ENCODE measurements around the gene NCCRP1. TPM values are rescaled to one million over a fixed set of nuclear protein-coding genes. Genes with fewer than 3 reads are reported as not detected.
A peak's percentile ranks its signal among the peaks of the same experiment; 100 is the strongest.

NCCRP1 gene
- total and polyA plus RNA-seq, 10 of the 15 experiments (the other 5 are each of a cell fraction or from before 2014, with no cell fraction given) = not detected

DNA sequence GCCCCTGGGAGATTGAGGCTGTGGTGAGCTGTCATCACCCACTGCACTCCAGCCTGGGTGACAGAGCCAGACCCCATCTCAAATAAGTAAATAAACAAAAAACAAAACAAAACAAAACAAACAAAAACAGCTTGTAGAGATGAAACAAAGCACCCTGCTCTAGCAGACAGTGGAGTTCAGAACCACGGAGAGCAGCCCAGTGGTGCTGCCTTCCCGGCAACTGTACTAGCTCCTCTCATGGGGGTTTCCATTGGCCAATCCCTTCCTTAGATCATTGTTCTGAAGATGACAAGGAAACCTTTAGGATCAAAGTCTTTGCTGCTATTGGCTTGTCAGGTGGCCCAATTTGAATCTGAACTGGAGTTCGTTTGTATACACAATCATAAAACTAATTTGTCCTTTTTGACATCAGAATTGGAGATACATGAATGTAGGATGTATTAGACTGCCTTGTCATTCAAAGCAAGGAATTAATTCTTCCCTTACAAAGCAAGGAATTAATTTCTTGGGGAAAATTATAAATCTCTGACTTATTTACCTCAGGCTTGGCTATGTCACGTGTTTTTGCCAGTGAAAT is 27.0 kb downstream of the NCCRP1 start (continued):
- TF ChIP-seq, protein P1, sequence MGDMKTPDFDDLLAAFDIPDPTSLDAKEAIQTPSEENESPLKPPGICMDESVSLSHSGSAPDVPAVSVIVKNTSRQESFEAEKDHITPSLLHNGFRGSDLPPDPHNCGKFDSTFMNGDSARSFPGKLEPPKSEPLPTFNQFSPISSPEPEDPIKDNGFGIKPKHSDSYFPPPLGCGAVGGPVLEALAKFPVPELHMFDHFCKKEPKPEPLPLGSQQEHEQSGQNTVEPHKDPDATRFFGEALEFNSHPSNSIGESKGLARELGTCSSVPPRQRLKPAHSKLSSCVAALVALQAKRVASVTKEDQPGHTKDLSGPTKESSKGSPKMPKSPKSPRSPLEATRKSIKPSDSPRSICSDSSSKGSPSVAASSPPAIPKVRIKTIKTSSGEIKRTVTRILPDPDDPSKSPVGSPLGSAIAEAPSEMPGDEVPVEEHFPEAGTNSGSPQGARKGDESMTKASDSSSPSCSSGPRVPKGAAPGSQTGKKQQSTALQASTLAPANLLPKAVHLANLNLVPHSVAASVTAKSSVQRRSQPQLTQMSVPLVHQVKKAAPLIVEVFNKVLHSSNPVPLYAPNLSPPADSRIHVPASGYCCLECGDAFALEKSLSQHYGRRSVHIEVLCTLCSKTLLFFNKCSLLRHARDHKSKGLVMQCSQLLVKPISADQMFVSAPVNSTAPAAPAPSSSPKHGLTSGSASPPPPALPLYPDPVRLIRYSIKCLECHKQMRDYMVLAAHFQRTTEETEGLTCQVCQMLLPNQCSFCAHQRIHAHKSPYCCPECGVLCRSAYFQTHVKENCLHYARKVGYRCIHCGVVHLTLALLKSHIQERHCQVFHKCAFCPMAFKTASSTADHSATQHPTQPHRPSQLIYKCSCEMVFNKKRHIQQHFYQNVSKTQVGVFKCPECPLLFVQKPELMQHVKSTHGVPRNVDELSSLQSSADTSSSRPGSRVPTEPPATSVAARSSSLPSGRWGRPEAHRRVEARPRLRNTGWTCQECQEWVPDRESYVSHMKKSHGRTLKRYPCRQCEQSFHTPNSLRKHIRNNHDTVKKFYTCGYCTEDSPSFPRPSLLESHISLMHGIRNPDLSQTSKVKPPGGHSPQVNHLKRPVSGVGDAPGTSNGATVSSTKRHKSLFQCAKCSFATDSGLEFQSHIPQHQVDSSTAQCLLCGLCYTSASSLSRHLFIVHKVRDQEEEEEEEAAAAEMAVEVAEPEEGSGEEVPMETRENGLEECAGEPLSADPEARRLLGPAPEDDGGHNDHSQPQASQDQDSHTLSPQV (IDR thresholded peaks at IDR 0.05) = no peak
- TF ChIP-seq RAD21 (IDR thresholded peaks at IDR 0.05; ENCODE audit: insufficient read depth, low read depth, low read length) (no peak), NFXL1 (IDR thresholded peaks at IDR 0.05; ENCODE audit: borderline replicate concordance) (no peak)

DNA sequence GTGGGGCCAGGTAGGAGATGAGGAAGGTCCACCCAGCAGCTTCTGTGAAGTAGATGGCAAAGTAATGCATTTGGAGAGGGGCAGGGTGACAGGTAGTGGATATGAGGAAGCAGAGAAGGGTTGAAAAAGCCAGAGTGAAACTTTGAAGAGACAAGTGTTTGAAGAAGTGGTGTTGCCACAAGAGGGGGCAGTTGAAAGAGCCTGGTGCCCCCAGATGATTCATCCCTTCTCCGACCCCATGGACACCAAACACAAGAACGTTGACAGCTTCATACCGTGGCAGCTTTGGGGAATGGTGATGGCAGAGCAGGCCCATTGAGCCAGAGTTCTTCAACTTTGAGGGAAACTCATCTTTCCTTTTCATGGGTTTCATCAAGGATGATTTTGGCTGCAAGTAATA is 28.1 kb downstream of the NCCRP1 start:
- ATAC-seq = no peak
- intact Hi-C loops (cut with micrococcal nuclease; ENCODE audit: unreplicated experiment) = no loop called here
- Histone ChIP-seq H3K27ac (ENCODE audit: control insufficient read depth, insufficient read depth) (no peak overlapping the region), H3K9ac (ENCODE audit: control insufficient read depth, insufficient read depth, low read length) (no peak overlapping the region), H4K20me1 (ENCODE audit: control insufficient read depth, insufficient read depth) (no peaks in the 10 kb centered on the region), H3K36me3 (ENCODE audit: control insufficient read depth in 2 of 2, insufficient read depth in 2 of 2, low read length in 1 of 2) (no peaks in the 10 kb centered on the region), H3K4me3 (no peak overlapping the region), H3K4me2 (ENCODE audit: control insufficient read depth, insufficient read depth) (no peak overlapping the region), H3K4me1 (ENCODE audit: control insufficient read depth, insufficient read depth, low read length) (no peaks in the 10 kb centered on the region), H3K9me3 (replicated peaks; ENCODE audit: control insufficient read depth, insufficient read depth, low read length) (no peaks in the 10 kb centered on the region), H2AFZ (ENCODE audit: control insufficient read depth, low read depth, low read length) (no peak overlapping the region), H3K79me2 (ENCODE audit: control insufficient read depth, insufficient read depth, low read length) (no peaks in the 10 kb centered on the region), H3K27me3 (replicated peaks in 1 of 2; ENCODE audit: control insufficient read depth in 2 of 2, insufficient read depth in 2 of 2, low read length in 1 of 2) (no peaks in the 10 kb centered on the region; a peak in 1 of 4 replicates)
- in situ Hi-C loops (cut with MboI) = no loop called here
- TF ChIP-seq CTCF (IDR thresholded peaks at IDR 0.05 in 2 of 3, conservative IDR thresholded peaks at IDR 0.05 in 1 of 3; ENCODE audit: control insufficient read depth in 2 of 3, extremely low read depth in 1 of 3, insufficient read depth in 1 of 3, low read depth in 3 of 3, low read length in 3 of 3) = 0 out of 6 replicates have a peak, but pooled peaks have one; percentile 4 to 19 (median 5)
- no peak for TF ChIP-seq HDAC6 (IDR thresholded peaks at IDR 0.05; ENCODE audit: unreplicated experiment)
- ChIA-PET CTCF (no interaction called here), SMC1A (ENCODE audit: uncharacterized antibody, unreplicated experiment) (interaction anchor here (0.7 kb wide), 1 partner anchor 102 kb away, joined by 3 read pairs; no protein-coding TSS in a partner anchor), POLR2A (interaction anchor here (0.8 kb wide), 1 partner anchor 25 kb away, joined by 3 read pairs; no protein-coding TSS in a partner anchor), RAD21 (ENCODE audit: unreplicated experiment) (no interaction called here)
- no TSS peak for BruUV-seq (replicated peaks)
- no peak for DNase-seq (ENCODE audit: low read depth, low spot score)
- 29% methylated on average over 3 of the region's 3 CpGs for WGBS (ENCODE audit: insufficient coverage, insufficient replicate concordance, low lambda C conversion rate, missing lambda C conversion rate)
- no peak for FAIRE-seq

All from GM12878 (cell line).